Keratinocyte (primary cell): ENCODE data around the gene DCAF4. TPM values are rescaled to one million over a fixed set of nuclear protein-coding genes. Genes with fewer than 3 reads are reported as not detected.

ENCODE experiments used
- DNase-seq: peaks from one replicate; pipeline ENCODE4 v3.0.0-alpha.2; 2011; ENCODE audit warnings: low read depth, missing footprints, low spot score
- FAIRE-seq: peaks from 2 replicates; lab custom pipeline; 2011; peaks lifted over from hg19 to GRCh38; lab: Jason Lieb, UNC
- H2AFZ ChIP-seq: 2 replicates; pipeline ENCODE4 v1.6.0; 2012; ENCODE audit warnings: low read length, control low read depth, inconsistent platforms; ENCODE audit not compliant: control insufficient read depth
- H3K27ac ChIP-seq: 2 replicates; pipeline ENCODE4 v1.5.1; 2011; ENCODE audit warnings: low read length; ENCODE audit not compliant: control insufficient read depth, insufficient read depth
- H3K27me3 ChIP-seq: 3 replicates; pipeline ENCODE4 v1.6.0; 2011; ENCODE audit warnings: low read length; ENCODE audit not compliant: control insufficient read depth, insufficient read depth; ENCODE audit errors: extremely low read depth
- H3K36me3 ChIP-seq, 2 experiments: 2 replicates in 1 of 2; 3 replicates in 1 of 2; pipeline ENCODE4 v1.5.1; 2011; ENCODE audit warnings: low read length in 2 of 2, mild to moderate bottlenecking in 1 of 2; ENCODE audit not compliant: control insufficient read depth in 2 of 2, insufficient read depth in 2 of 2; ENCODE audit errors: extremely low read depth in 1 of 2
- H3K4me1 ChIP-seq: 3 replicates; pipeline ENCODE4 v1.5.1; 2011; ENCODE audit warnings: low read length; ENCODE audit not compliant: control insufficient read depth, insufficient read depth; ENCODE audit errors: extremely low read depth
- H3K4me2 ChIP-seq: 3 replicates; pipeline ENCODE4 v1.6.0; 2011; ENCODE audit warnings: low read depth, low read length; ENCODE audit not compliant: control insufficient read depth, insufficient read depth; ENCODE audit errors: extremely low read depth
- H3K4me3 ChIP-seq, 3 experiments: fragments of 200-600 bp in 1 of 3; sonication (generic) in 1 of 3; 2 replicates in 2 of 3; 3 replicates in 1 of 3; pipeline ENCODE4 v1.5.1; 2011 to 2016; ENCODE audit warnings: low read length in 3 of 3, mild to moderate bottlenecking in 3 of 3, control low read depth in 2 of 3, inconsistent platforms in 1 of 3, low read depth in 1 of 3, mixed read lengths in 1 of 3, mixed run types in 1 of 3, moderate library complexity in 1 of 3; ENCODE audit not compliant: control insufficient read depth in 2 of 3, insufficient read depth in 2 of 3; ENCODE audit errors: extremely low read depth in 1 of 3
- H3K79me2 ChIP-seq: 2 replicates; pipeline ENCODE4 v1.6.0; 2012; ENCODE audit warnings: low read length; ENCODE audit not compliant: control insufficient read depth, insufficient read depth
- H3K9ac ChIP-seq: 3 replicates; pipeline ENCODE4 v1.6.0; 2011; ENCODE audit warnings: low read length; ENCODE audit not compliant: control insufficient read depth, insufficient read depth; ENCODE audit errors: extremely low read depth
- H3K9me1 ChIP-seq: 3 replicates; pipeline ENCODE4 v1.6.0; 2011; ENCODE audit warnings: low read length; ENCODE audit not compliant: control insufficient read depth, insufficient read depth; ENCODE audit errors: extremely low read depth
- H3K9me3 ChIP-seq: 2 replicates; pipeline ENCODE4 v1.5.1; 2012; ENCODE audit warnings: low read depth, low read length; ENCODE audit not compliant: control insufficient read depth
- H4K20me1 ChIP-seq: 3 replicates; pipeline ENCODE4 v1.6.0; 2011; ENCODE audit warnings: low read length; ENCODE audit not compliant: control insufficient read depth, insufficient read depth; ENCODE audit errors: extremely low read depth
- CTCF ChIP-seq, 3 experiments: IDR thresholded peaks in 1 of 3; conservative IDR thresholded peaks in 1 of 3; optimal IDR thresholded peaks in 1 of 3; 2 replicates in 2 of 3; 3 replicates in 1 of 3; pipeline versions ENCODE3 to v1.5.1; 2011; ENCODE audit warnings: low read length in 3 of 3, mild to moderate bottlenecking in 3 of 3, moderate library complexity in 2 of 3, control low read depth in 1 of 3, inconsistent platforms in 1 of 3; ENCODE audit not compliant: insufficient read depth in 2 of 3; ENCODE audit errors: extremely low read depth in 1 of 3
- EZH2 ChIP-seq: IDR thresholded peaks from one replicate; pipeline ENCODE4 v1.6.1; 2012; ENCODE audit warnings: inconsistent platforms, mild to moderate bottlenecking, low read length, moderate library complexity
- dilution Hi-C: fragments of 300-500 bp; cut with MboI; formaldehyde crosslinking; loops from one replicate; pipeline ENCODE4 v1.7.0; 2020; ENCODE audit warnings: low sequenced_read_pairs; ENCODE audit not compliant: extremely low pct_ligation_motif_present
- polyA plus RNA-seq, 5 experiments: library from polyadenylated mRNA; depleted of rRNA in 3 of 5; stranded (reverse) in 3 of 5; stranded (forward) in 1 of 5; unstranded in 1 of 5; fragments of >200 nt; gene quantifications; 1 replicate in 1 of 5; 2 replicates in 3 of 5; 3 replicates in 1 of 5; pipeline versions ENCODE4 v1.2.1 to v1.2.3, GENCODE V29; 2011 to 2012; ENCODE audit warnings: missing spikeins in 2 of 5, low read depth in 1 of 5, low replicate concordance in 1 of 5

DCAF4 gene
- polyA plus RNA-seq, 1 donor (not counting 4 experiments of a cell fraction or from before 2014, with no cell fraction given) = 26.1 TPM

GRCh38 chr14:73008501-73008900 lies 82.2 kb downstream of the DCAF4 start:
- Histone ChIP-seq H2AFZ (no peak overlapping the region), H3K9ac (no peak overlapping the region), H3K36me3 (peaks cover 3 to 8% of the 10 kb centered on the region in 2 experiments), H3K4me2 (no peak overlapping the region), H4K20me1 (no peaks in the 10 kb centered on the region), H3K9me3 (no peaks in the 10 kb centered on the region), H3K4me3 (no peak overlapping the region), H3K79me2 (no peaks in the 10 kb centered on the region), H3K27me3 (no peaks in the 10 kb centered on the region), H3K4me1 (no peaks in the 10 kb centered on the region), H3K9me1 (no peaks in the 10 kb centered on the region), H3K27ac (no peak overlapping the region)
- TF ChIP-seq CTCF (optimal IDR thresholded peaks at IDR 0.05 in 1 of 3, IDR thresholded peaks at IDR 0.05 in 1 of 3, conservative IDR thresholded peaks at IDR 0.05 in 1 of 3; ENCODE audit: extremely low read depth in 1 of 3, insufficient read depth in 2 of 3, low read length in 3 of 3) (no peak), EZH2 (no peak)
- no peak for FAIRE-seq
- DNase-seq = no peak
- dilution Hi-C loops = no loop called here

Other genes with a start within 250 kb of the DCAF4 start
- 0.61 to 1.1 TPM (median 0.66 TPM) in 3 replicates for gene DPF3, start 32.4 kb upstream of the DCAF4 start, polyA plus RNA-seq
- 10.6 to 16.6 TPM (median 10.8 TPM) in 3 replicates for gene ZFYVE1, start 100.6 kb downstream of the DCAF4 start, polyA plus RNA-seq
- 25.6 to 47.4 TPM (median 27.0 TPM) in 3 replicates for gene RBM25, start 132.1 kb downstream of the DCAF4 start, polyA plus RNA-seq
- gene PSEN1, start 210.0 kb downstream of the DCAF4 start, polyA plus RNA-seq = 19.2 to 32.6 TPM (median 31.6 TPM) in 3 replicates